Suppressor macrophage treated with lipopolysaccharide for 4 hours (primary cell): ENCODE results near the gene RAC2.
A peak's percentile ranks its signal among the peaks of the same experiment; 100 is the strongest.

Source experiments
- DNase-seq: peaks from one replicate; pipeline ENCODE4 v3.0.0-alpha.2; 2020

RAC2 gene

DNA sequence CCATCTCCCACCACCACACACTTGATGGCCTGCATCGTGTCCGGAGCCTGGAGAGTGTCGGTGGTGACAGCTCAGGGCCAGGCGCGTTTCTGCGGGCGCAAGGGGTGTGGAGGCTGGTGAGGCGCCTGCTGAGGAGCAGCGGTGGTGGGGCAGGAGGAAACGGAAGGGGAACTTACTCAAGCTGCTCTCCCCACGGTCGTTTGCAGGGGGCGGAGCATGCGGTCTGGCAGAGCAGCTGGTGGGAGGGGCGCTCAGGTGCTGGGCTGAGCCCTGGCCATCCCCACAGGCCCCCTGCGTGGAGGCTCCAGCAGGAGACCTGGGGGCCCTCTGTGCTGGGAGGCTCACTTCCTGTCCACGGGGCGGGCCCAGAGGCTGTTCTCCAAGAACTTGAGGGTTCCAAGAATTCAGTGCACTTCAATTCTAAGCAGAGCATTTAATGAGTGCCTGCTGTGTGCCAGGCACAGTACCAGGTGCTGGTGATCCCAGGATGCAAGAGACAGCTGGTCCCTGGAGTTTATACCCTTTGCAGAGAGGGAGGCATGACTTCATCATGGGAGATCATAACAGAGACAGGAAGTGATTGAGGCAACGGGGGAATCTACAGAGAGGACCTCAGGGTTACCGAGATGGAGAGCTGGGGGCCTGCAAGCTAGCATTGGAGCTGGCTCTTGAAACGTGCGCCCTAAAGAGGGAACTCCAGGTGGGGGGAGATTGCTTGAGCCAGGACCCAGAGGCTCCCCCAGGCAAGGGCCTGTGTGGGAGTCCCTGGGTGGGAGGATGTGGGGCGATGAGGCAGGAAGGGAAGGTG is at the start of gene RAC2:
Gene RAC2, minus strand, starts transcription at position 156 of the 808 bp plus-strand sequence. Its CDS starts 121 bp downstream, at position 35.
- peak; percentile 88 for DNase-seq

DNA sequence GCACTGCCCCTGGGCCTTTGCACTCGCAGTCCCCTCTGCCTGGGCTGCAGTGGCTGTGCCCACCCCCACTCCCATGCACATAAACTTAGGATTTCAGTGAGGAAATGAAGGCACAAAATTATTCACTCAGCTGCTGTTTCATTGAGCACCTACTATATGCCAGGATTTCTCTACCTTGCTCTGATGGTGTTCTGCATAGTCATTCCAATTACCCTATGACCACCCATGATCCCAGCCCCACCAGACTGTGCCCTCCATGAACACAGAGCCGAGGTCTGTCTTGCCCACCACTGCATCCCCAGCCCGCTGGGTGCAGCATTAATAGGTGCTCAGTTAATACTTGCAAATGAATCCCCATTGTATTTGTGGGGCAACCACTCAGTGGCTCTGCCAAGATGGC is 49.1 kb upstream of the RAC2 start:
- DNase-seq, result no peak

DNA sequence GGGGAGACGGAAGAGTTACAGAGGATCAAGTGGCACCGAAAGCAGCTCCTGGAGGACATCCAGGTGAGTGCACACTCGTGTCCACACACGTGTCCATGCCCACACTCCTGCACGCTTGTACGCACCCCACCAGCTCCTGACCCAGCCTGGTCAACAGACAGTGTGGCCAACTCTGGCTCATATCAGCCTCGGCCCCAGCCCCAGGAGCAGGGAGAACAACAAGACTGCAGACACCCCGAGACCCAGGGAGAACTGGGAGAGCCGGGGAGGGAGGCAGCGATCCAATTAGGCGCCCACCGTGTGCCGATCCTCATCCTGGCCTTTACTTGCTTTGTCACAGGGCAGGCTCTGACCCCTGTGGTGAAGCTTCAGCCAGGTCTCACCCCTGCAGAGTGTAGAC is 48.6 kb upstream of the RAC2 start:
- no peak for DNase-seq

DNA sequence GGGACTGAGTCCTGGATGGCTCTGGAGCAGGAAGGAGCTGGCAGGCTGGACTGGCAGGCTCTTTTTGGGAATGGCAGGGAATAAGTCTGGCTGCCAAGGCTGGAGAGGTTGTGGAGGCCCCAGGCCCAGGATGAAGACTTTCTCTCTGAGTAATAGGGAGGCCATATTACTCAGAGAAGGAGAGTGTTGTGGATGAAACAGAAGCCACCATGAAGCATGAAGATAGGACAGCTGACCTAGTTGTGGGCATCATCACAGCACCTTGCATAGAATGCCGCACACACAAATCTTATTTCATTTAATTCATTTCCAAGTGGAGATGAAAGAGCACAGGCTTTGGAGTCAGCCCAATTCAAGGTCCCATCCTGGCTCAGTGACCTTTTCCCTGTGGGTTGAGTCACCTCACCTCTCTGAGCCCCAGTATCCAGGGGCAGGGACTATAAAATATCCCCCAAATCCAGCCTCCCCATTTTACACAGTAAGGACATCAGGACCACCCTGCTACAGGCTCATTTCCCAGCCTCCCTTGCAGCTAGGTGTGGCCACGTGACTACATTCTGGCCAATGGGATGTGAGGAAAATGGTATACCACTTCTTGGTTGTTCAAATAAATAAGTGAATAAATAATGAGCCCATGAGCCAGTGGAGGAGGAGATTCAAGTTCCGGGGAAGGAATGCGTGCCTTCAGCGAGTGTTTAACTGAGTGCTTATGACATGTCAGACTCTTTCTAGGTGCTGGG is 47.7 kb upstream of the RAC2 start:
- no peak for DNase-seq

DNA sequence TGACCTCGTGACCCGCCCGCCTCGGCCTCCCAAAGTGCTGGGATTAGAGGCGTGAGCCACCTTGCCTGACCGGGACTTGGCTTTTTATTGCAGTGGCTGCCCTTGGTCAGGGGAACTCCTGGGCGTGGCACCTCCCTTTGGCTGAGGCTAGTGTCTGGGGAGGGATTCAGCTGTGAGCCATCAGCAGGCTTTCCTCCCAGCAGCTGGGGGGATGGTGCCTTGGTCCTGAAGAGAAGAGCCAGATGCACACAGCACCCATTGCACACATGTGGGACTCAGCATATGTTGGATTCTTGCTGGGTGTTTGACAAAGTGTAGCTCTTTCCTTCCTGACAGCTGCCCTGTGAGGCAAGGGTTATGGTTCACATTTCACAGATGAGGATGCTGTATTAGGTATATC is 46.7 kb upstream of the RAC2 start:
- no peak for DNase-seq

DNA sequence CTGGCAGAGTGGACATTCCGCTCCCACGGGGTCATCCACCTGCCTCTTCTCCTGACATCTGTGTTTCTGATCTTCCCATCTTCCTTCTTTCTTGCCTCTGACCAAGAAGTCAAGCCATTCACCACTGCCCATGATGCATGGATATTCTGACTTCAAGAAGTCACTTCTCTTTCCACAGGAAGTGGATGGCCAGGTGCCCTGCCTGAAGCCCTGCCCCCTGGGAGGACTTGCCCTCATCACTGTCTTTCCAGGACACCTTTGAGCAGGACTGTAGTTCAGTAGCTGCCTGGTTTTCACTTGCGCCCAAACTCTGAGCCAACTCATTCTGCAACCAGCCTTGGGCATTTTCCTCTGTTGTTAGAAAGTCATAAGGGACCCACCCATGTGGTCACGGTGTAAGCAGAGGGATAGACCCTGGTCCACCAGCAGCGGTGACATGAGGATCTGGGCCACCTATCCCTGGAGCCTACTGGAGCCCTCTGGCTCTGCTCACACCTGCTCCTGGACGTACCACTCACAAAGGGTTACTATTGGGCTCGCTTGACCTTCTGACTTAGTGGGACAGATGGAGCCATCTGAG is 45.2 kb upstream of the RAC2 start:
- DNase-seq, result no peak

DNA sequence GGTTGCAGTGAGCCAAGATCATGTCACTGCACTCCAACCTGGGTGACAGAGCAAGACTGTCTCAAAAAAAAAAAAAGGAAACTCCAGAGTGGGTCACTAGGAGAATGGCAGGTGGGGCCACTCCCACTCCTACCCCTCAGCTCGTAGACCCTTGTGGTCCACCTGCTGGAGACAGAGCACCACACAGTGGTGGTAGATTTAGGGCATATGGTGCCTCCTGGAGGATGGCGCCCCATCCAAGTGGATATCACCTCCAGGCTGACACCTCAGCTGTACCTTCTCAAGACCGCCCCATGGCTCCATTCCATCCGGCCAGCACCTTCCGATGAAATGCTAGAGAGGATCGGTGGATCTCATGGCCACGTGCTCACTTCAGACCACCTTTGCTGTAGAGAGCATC is 44.5 kb upstream of the RAC2 start:
- no peak for DNase-seq

DNA sequence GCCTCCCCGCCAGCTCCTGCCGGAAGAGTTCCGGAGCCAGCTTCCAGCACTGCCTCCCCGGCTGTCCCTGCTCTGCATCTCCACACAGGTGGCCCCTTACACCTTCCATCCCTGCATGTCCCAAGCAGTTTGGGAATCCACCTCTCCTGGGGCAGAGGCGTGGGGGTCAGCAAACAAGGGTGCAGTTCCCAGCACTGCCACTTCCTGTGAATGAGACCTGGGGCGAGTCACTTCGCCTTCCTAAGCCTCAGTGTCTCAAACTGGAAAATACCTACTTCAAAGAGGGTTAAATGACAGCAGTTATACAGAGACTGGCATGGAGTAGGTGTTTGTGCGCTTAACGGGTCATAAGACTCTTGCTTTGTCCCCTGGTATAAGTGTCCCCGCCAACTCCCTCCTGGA is 43.5 kb upstream of the RAC2 start:
- DNase-seq, result no peak

DNA sequence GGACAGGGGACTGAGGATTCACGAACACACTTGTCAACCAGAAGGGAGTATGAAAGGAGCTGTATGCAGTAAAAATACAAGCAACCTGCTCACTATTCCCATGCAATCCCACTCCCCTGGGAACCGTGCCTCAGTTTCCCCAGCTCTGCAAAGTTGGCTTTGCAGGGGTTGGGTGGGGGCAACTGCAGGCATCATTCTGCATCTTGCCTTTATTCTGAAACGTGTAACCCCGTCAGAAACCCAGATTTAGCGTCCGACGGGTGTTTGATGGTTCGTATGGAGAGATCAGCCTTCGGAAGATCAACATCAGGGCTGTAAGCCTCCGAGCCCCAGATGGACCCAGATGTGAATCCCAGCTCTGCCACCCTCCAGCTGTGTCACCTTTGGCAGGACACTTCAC is 41.9 kb upstream of the RAC2 start:
- no peak for DNase-seq

DNA sequence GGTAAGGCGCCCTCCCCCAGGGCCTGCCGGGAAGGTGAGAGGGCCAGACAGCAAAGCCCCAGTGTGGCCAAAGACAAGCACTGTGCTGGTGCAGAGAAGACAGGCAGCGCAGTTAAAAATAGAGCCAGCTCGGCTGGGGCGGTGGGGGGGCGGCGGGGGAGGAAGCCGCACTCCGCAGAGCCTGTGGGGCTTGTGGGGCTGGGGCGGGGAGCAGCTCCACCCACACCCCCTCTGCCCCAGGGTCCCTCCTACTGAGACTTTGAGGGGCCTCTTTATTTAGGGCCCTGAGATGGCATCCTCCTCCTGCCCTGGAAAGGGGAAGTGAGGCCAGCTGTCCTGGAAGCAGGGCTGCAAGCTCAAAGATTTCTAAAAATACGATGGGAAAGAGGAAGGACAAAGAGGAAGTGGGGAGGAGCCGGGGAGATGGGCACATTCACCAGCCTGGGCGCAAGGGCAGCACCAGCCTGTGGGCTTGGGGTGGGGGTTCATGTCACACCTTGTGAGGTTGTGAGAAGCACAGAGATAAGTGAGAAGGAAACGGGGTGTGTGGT is 40.8 kb upstream of the RAC2 start:
- peak; percentile 94 for DNase-seq

DNA sequence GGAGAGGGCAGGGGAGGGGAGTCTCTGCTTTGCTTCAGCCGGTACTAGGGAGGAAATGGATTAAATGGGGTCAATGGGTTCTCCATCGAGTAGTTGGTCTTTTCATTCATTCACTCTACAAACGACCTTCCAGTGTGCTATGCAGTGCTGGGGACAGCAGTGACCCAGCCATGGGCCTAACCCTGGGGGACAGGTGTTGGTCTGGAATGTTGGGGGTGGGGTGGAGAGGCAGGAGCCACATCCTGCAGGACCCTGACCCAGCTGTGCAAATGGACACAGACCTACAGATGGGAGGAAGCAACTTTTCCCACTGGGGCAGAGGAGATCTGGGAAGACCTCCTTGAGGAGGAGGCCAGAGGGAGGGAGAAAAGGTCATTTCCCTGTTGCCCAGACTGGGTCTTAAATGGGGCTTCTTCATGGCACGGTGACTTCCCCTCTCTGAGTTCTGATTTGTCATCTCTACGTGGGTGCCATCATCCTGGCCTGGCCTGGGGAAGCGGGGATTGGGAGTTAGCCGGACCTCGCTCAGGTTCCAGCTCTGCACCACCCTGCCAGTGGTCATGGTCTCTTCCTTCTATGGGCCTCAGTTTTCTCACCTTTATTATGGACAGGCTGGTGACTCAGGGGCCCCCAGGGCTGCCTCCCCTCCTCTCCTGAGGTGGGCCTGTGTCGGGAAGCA is 40.2 kb upstream of the RAC2 start:
- peak; percentile 81 for DNase-seq

DNA sequence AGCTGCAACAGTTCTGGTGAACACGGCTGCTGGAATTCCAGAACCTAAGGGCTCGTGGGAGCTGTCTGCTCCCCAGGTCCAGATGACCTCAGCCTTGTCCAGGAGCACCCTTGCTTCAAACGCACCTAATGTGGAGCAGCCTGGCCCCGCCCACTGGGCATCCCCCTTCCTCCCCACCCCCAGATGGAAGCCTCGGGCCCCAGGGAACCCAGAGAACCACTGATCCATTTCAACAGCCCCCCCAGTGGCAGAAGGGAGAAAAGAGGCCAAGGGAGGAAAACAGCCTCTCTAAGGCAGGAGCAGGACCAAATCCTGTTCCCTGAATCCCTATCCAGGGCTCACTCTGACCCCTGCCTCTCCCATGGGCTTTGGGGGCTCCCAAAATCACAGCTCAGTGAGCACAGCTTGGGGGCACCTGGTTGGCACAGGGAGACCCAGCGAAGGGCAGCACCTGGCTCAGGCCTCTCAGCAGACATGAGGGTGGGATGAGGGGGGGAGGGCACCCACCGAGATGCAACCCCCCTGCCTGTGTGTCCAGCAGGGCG is 39.4 kb upstream of the RAC2 start:
- DNase-seq, result peak; percentile 86

DNA sequence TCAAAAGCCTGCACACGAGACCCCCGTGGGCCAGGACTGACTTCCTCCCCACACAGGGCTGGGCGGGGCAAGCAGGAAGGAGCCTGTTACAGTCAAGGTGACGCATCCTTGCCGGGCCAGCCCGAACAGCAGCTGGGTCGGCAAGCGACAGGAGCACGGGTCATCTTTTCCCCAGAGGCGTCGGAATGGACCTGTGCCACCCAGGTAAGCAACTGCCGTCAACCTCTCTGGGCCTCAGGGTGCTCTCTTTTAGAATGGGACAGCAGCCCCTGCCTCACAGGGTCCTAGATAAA is 38.3 kb upstream of the RAC2 start, which contains the start of gene CYTH4:
Gene CYTH4, plus strand, starts transcription at position 124 of the 293 bp plus-strand sequence. Its CDS starts 62 bp downstream, at position 186.
- peak; percentile 96 for DNase-seq

DNA sequence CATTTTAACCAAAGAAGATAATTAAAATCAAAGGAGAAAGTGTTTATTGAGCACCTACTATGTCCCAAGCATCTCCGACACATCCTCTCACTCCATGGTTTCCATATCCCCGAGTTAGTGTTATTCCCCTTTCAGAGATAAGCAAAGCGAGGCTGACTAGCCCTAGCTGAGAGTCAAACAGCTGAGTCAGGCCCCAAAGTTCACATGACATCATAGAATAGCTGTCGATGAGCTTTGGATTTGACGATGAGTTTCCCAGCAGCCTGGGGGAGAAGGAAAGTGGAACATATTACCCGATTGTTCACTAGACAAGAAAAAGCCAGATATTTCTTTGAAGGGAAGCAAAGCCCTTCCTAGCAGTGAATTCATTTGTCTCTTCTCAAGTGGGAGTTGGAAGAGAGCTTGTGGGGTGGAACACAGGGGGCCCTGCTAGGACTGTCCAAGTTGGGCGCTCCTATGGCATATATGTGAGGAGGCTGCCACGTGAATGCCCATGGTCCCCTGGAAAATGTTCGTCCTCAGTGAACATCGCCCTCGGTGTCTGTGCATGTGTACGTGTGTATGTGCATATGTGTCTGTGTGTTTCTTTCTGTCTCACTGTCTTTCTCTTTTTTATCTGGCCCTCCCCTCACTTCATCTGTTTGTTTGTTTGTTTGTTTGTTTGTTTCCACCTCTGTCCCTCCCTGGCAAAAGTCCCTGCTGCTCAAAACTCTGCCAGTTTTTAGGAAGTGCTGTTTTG is 37.7 kb upstream of the RAC2 start:
- peak; percentile 91 for DNase-seq

DNA sequence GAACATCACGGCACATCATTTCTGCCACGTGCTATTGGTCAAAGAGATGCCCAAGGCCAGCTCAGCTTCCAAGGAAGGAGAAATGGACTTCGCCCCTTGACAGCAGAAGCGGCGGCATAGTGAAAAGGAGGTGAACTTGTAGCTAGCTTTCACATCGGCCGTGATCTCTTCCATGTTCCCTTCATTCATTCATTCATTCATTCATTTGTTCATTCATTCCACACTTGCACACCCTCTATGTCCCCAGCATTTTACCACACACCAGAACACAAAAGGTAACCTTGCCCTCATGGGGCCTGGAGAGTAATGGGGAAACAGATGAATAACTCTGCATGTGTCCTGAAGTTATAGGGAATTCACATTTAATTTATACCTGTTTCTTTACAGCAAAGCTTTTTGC is 37.1 kb upstream of the RAC2 start:
- no peak for DNase-seq

DNA sequence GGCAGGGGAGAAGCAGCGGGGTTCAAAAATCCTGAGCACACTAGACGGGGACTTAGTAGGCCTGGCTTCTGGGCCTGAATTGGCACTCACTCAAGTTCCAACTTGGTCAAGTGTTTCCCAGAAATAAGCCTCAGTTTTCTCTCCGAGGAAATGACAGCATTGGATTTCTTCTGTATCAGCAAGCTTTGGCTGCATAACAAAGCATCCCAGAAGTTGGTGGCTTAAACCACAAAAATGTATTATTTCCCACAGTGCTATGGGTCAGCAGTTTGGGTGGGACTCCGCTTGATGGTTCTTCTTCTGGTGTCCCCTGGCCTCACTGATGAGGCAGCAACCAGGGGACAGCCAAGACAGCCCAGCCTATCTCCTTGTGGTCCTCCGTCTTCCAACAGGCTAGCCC is 36.6 kb upstream of the RAC2 start:
- no peak for DNase-seq

DNA sequence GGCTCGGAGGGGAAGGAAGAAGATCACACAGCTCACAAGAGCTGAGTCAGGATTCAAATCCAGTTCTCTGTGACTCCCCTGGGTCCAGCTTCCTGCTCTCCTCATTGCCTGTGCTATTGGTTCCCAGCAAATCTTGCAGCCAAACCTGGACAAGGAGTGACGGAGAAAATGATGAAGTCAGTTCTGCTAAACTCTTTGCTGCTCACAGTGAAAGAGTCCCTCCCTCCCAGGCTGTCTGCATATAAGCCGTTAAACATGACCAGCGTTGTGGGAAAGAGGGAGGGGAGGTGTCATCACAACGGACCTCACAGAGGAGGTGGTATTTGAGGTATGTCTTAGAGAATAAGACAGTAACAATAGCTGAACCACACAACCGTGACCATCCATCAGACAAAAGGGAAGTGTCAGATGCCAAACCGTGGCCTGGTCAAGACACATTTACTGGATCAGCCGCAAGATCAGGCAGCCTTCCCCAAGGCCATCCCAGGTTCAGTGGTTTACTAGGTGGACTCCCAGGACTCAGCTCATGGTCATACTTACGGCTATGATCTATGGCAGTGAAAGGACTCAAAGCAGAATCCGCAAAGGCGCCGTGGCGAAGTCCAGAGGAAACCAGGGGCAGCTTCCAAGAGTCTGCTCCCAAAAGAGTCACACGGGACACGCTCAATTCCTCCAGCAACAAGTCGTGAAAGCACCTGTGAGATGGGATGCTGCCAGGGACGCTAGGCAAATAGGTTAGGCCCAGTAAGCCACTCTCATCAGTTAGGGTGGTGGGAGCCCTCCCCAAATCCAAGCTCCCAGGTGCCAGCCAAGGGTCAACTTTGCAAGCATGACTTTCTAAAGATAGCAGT is 35.5 kb upstream of the RAC2 start:
- DNase-seq, result peak; percentile 79

DNA sequence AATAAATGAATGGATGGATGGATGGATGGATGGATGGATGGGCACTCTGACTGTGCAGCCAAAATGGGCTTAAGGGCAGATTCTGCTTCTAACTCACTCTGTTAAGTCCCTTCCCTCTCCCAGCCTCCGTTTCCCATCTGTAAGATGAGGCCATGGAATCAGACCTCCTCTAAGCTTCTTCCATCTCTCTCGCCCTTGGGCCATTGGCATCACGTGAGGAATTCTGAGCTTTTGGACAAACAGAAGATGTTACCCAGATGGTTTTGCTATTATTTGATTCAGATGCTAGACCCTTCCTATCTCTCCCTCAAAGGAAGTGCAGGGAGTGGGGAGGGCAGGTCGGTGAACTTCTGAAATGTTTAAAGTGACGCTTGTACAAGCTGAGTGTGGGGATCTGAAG is 34.2 kb upstream of the RAC2 start:
- DNase-seq, result no peak

DNA sequence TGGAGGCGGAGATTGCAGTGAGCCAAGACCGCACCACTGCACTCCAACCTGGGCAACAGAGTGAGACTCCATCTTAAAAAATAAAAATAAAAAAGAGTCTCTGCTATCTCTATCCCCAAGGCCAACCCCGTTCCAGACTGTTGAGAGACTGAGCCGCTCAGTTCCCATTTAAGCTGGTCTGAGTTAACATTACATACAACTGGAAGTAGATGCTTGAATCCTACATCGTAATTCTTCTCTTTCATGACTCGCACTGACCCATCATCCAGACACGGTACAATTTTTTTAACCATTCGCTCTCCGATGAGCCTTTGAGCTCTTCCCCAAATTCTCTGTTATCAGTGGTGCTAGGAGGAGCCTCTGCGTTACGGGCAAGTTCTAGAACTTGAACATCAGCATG is 33.3 kb upstream of the RAC2 start:
- DNase-seq, result no peak

DNA sequence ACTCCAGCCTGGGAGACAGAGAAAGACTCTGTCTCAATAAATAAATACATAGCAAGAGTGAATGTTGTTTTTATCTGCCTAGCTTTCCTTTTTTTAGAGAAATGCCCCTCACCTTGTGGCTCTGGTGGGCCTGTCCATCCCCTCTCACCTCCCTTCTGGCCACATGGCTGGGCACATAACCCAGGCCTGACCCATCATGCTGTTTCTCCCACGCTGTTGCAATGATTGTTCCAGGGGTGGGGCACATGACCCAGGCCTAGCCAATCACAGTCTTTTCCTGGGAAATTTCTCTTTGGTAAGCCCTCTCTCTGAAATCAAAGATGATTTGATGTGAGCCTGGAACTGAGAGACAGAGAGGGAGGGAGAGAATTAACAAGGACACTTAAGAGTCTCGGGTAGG is 32.7 kb upstream of the RAC2 start:
- peak; percentile 67 for DNase-seq

DNA sequence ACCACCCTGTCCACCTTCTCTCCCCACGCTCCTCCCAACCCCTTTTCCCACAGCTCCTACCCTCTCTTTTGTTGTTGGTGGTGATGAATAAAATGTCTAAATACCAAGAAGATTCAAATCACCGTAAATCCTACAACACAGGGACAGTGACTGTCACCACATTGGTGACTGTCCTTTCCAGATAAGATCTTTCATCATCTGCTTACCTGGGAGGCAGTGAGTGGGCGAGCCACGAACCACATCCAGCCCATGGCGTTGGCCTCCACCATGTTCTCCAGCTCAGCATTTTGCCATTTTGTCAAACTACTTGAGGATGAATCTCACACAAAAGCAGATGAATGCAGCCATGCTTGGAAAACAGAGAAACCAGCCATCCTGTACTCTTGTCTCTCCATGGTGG is 31.6 kb upstream of the RAC2 start:
- DNase-seq, result no peak
